K562 (cell line): ENCODE data around the gene MACROD2. TPM values are rescaled to one million over a fixed set of nuclear protein-coding genes. Genes with fewer than 3 reads are reported as not detected.

Experiments used
- ATAC-seq: fragments of 200-7000 bp; cut with Tn5 transposase; 3 replicates; pipeline ENCODE4 v1.9.1; 2020; ENCODE audit warnings: moderate library complexity
- BruUV-seq: library from RNA; stranded (reverse); fragments of 400-500 nt; replicated peaks from 2 replicates; lab custom pipeline; 2021; lab: Mats Ljungman, UMichigan
- CTCF ChIA-PET: fragments of 300-600 bp; formaldehyde crosslinking; extraction: SDS; loops from one replicate; lab custom pipeline; 2021; ENCODE audit warnings: low intra/inter-chr PET ratio; lab: Yijun Ruan, JAX
- POLR2A ChIA-PET: fragments of 300-600, 350-650 bp; sonication (Branson Sonifier 250); formaldehyde crosslinking; extraction: SDS; loops from one replicate; lab custom pipeline; 2021; ENCODE audit warnings: antibody characterized with exemption, inconsistent platforms; lab: Yijun Ruan, JAX
- DNase-seq, 4 experiments: peaks; one replicate each; pipeline versions ENCODE4 v3.0.0 to v3.0.0-alpha.2; 2011 to 2018; ENCODE audit warnings: low spot score in 3 of 4, mixed read lengths in 3 of 4; ENCODE audit errors: extremely low read depth in 1 of 4
- FAIRE-seq: peaks from 2 replicates; lab custom pipeline; 2011; peaks lifted over from hg19 to GRCh38; lab: Jason Lieb, UNC
- H2AFZ ChIP-seq: 2 replicates; pipeline ENCODE4 v1.6.0; 2011; ENCODE audit warnings: low read depth, low read length, control low read depth, inconsistent platforms
- H3K27ac ChIP-seq: fragments of 200-600 bp; 3 replicates; pipeline ENCODE4 v1.8.0; 2011; ENCODE audit warnings: low read depth, mild to moderate bottlenecking, control low read depth, inconsistent platforms, low read length, moderate library complexity, mixed read lengths; ENCODE audit errors: extremely low read depth
- H3K27me3 ChIP-seq, 2 experiments: fragments of 300-600 bp in 1 of 2; 2 replicates in 1 of 2; 3 replicates in 1 of 2; pipeline versions ENCODE4 v1.6.0 to v1.8.0; 2011; ENCODE audit warnings: inconsistent platforms in 2 of 2, low read length in 2 of 2, mild to moderate bottlenecking in 1 of 2, mixed read lengths in 1 of 2, moderate library complexity in 1 of 2; ENCODE audit not compliant: control insufficient read depth in 2 of 2, insufficient read depth in 2 of 2
- H3K36me3 ChIP-seq: fragments of 300-600 bp; 3 replicates; pipeline ENCODE4 v1.8.0; 2011; ENCODE audit warnings: mild to moderate bottlenecking, low read length, inconsistent platforms; ENCODE audit not compliant: control insufficient read depth, insufficient read depth
- H3K4me1 ChIP-seq, 2 experiments: fragments of 200-600 bp in 1 of 2; replicated peaks in 1 of 2; 2 replicates in 1 of 2; 3 replicates in 1 of 2; pipeline versions ENCODE4 v1.5.1 to v1.8.0; 2011; ENCODE audit warnings: inconsistent platforms in 2 of 2, low read length in 2 of 2, mild to moderate bottlenecking in 1 of 2, mixed read lengths in 1 of 2, moderate library complexity in 1 of 2; ENCODE audit not compliant: control insufficient read depth in 2 of 2, insufficient read depth in 2 of 2
- H3K4me2 ChIP-seq: 2 replicates; pipeline ENCODE4 v1.6.1; 2011; ENCODE audit warnings: low read length, control low read depth, inconsistent platforms, mixed read lengths; ENCODE audit not compliant: insufficient read depth
- H3K4me3 ChIP-seq: fragments of 200-600 bp; sonication (generic), shearing (Covaris generic); 2 replicates; pipeline ENCODE4 v1.5.1; 2016; ENCODE audit warnings: control low read depth, inconsistent platforms
- H3K79me2 ChIP-seq: fragments of 200-600 bp; 3 replicates; pipeline ENCODE4 v1.8.0; 2011; ENCODE audit warnings: low read length, inconsistent platforms; ENCODE audit not compliant: control insufficient read depth, insufficient read depth
- H3K9ac ChIP-seq, 2 experiments: 2 replicates each; pipeline versions ENCODE4 v1.6.0 to v1.6.1; 2011; ENCODE audit warnings: low read depth in 2 of 2, low read length in 2 of 2, control low read depth in 1 of 2, inconsistent platforms in 1 of 2, mild to moderate bottlenecking in 1 of 2, mixed read lengths in 1 of 2; ENCODE audit not compliant: insufficient read depth in 1 of 2
- H3K9me1 ChIP-seq: one replicate; pipeline ENCODE4 v1.6.0; 2011; ENCODE audit warnings: inconsistent platforms, mild to moderate bottlenecking, low read length, moderate library complexity; ENCODE audit not compliant: control insufficient read depth, insufficient read depth
- H3K9me3 ChIP-seq: replicated peaks from 2 replicates; pipeline ENCODE4 v1.5.1; 2011; ENCODE audit warnings: low read depth, low read length, inconsistent platforms; ENCODE audit not compliant: control insufficient read depth, insufficient read depth
- H4K20me1 ChIP-seq: replicated peaks from 2 replicates; pipeline ENCODE4 v1.6.1; 2011; ENCODE audit warnings: low read length, inconsistent platforms, mixed read lengths; ENCODE audit not compliant: control insufficient read depth, insufficient read depth
- CBFB ChIP-seq: sonication (generic); formaldehyde crosslinking; IDR thresholded peaks from 2 replicates; pipeline ENCODE4 v1.4.0; 2020; ENCODE audit warnings: mild to moderate bottlenecking, missing genetic modification reagents
- CHAMP1 ChIP-seq: fragments of 450-650 bp; IDR thresholded peaks from 2 replicates; pipeline ENCODE4 v1.6.1; 2016; ENCODE audit warnings: mild to moderate bottlenecking
- CTBP1 ChIP-seq: fragments of 450-650 bp; IDR thresholded peaks from 2 replicates; pipeline ENCODE4 v1.6.1; 2016; ENCODE audit warnings: borderline replicate concordance
- FOXK1 ChIP-seq: sonication (generic); formaldehyde crosslinking; IDR thresholded peaks from 2 replicates; pipeline ENCODE4 v1.8.0; 2022; ENCODE audit warnings: missing genetic modification reagents, mild to moderate bottlenecking, borderline replicate concordance
- HMG20B ChIP-seq: fragments of 250-450 bp; sonication (Bioruptor Pico); IDR thresholded peaks from 2 replicates; pipeline ENCODE4 v1.5.0; 2021; ENCODE audit warnings: mild to moderate bottlenecking
- PPARD ChIP-seq: fragments of 250-450 bp; sonication (Bioruptor Pico); IDR thresholded peaks from 2 replicates; pipeline ENCODE4 v1.8.0; 2022; ENCODE audit warnings: inconsistent platforms, mild to moderate bottlenecking, moderate library complexity
- SMARCA5 ChIP-seq: fragments of 450-650 bp; IDR thresholded peaks from 2 replicates; pipeline ENCODE4 v1.6.1; 2016
- THAP7 ChIP-seq: fragments of 250-450 bp; sonication (Bioruptor Pico); IDR thresholded peaks from 2 replicates; pipeline ENCODE4 v1.5.0; 2021
- WGBS: fragments of 100-300 bp; shearing (Covaris generic); methylation state at CpG from one replicate; pipeline ENCODE4 v1.1.6; 2016; ENCODE audit warnings: low coverage, mixed read lengths; ENCODE audit not compliant: insufficient coverage; ENCODE audit errors: missing lambda C conversion rate; 5-methylcytosine and 5-hydroxymethylcytosine counted together
- in situ Hi-C: fragments of 300-500 bp; cut with MboI; formaldehyde crosslinking; loops from 4 replicates; pipeline ENCODE4 v1.15.0; 2018; ENCODE audit warnings: inconsistent platforms, mixed read lengths
- intact Hi-C: fragments of 100-400 bp; cut with micrococcal nuclease; formaldehyde crosslinking; loops from 2 replicates; pipeline ENCODE4 v1.14.2; 2022
- polyA plus RNA-seq, 8 experiments: library from polyadenylated mRNA; depleted of rRNA in 4 of 8; stranded (reverse) in 5 of 8; unstranded in 3 of 8; fragments of >200 nt; fragmentation: Nextera tagmentation in 2 of 8; fragmentation: Illumina TruSeq in 1 of 8; extraction: Ambion mirVana in 2 of 8; extraction: Trizol in 1 of 8; gene quantifications; 2 replicates each; pipeline versions ENCODE4 v1.2.1 to v1.2.3, GENCODE V29; 2011 to 2014; ENCODE audit warnings: inconsistent platforms in 1 of 8, missing spikeins in 1 of 8
- total RNA-seq, 7 experiments: library from RNA; depleted of rRNA in 6 of 7; stranded (reverse); fragments of >200 nt in 6 of 7; fragmentation: Illumina TruSeq in 2 of 7; extraction: Trizol in 2 of 7; gene quantifications; 2 replicates each; pipeline versions ENCODE4 v1.2.1 to v1.2.3, GENCODE V29; 2011 to 2021; ENCODE audit warnings: low replicate concordance in 1 of 7

Gene MACROD2
- total and polyA plus RNA-seq, 9 of the 15 experiments (the other 6 are each of a cell fraction or from before 2014, with no cell fraction given) = not detected

GRCh38 chr20:14284443-14284842, 289.1 kb downstream of the MACROD2 start:
- WGBS = 0% methylated on average over 1 of the region's 1 CpG
- Histone ChIP-seq H3K36me3 (no peaks in the 10 kb centered on the region), H3K79me2 (no peaks in the 10 kb centered on the region), H3K27ac (no peak overlapping the region), H3K4me1 (no peaks in the 10 kb centered on the region), H3K27me3 (no peaks in the 10 kb centered on the region), H2AFZ (no peak overlapping the region), H3K9me1 (no peaks in the 10 kb centered on the region), H3K9me3 (no peaks in the 10 kb centered on the region), H3K4me2 (no peak overlapping the region), H3K9ac (no peak overlapping the region), H3K4me3 (no peak overlapping the region), H4K20me1 (no peaks in the 10 kb centered on the region)
- ChIA-PET POLR2A (no interaction called here), CTCF (no interaction called here)
- DNase-seq (no peak), ATAC-seq (no peak), FAIRE-seq (no peak)
- intact Hi-C loops = no loop called here
- no TSS peak for BruUV-seq
- TF ChIP-seq FOXK1 (CRISPR knock-in tag) (no peak), PPARD (no peak), THAP7 (CRISPR knock-in tag) (no peak), CHAMP1 (no peak), HMG20B (CRISPR knock-in tag) (no peak), CTBP1 (no peak), CBFB (CRISPR knock-in tag) (no peak), SMARCA5 (no peak)
- in situ Hi-C loops = no loop called here
